Right cardiac atrium (tissue), 5 donors: ENCODE results near the gene CRYZL1. TPM values are rescaled to one million over a fixed set of nuclear protein-coding genes. Genes with fewer than 3 reads are reported as not detected.
"Not testable (repeated sequence)": the region's sequence is repeated elsewhere in the genome, so short reads cannot be mapped to it uniquely, and the experiment has no call there.

Experiments
- ATAC-seq, 2 donors: fragments of 200-7000 bp; cut with Tn5 transposase; one replicate each; pipeline versions ENCODE4 v1.8.0 to v1.9.1; 2020; ENCODE audit warnings: moderate library complexity in 2 of 2, mild to moderate bottlenecking in 1 of 2
- DNase-seq, 3 donors: peaks; one replicate each; pipeline ENCODE4 v3.0.0-alpha.2; 2020
- H3K27ac ChIP-seq: one replicate; pipeline ENCODE4 v1.5.1; 2013; ENCODE audit warnings: mild to moderate bottlenecking, low read length, control low read depth, moderate library complexity
- H3K27me3 ChIP-seq: one replicate; pipeline ENCODE4 v1.6.1; 2013; ENCODE audit not compliant: control insufficient read depth, insufficient read depth
- H3K4me1 ChIP-seq: one replicate; pipeline ENCODE4 v1.6.1; 2013; ENCODE audit warnings: low read length; ENCODE audit not compliant: control insufficient read depth, insufficient read depth
- H3K4me3 ChIP-seq: one replicate; pipeline ENCODE4 v1.5.1; 2013; ENCODE audit warnings: low read length, control low read depth
- H3K9me3 ChIP-seq: one replicate; pipeline ENCODE4 v1.6.1; 2013; ENCODE audit warnings: low read length; ENCODE audit not compliant: control insufficient read depth
- WGBS: extraction: QIAGEN DNeasy Blood & Tissue Kit; methylation state at CpG from one replicate; pipeline ENCODE4 v1.1.7; 2013; 5-methylcytosine and 5-hydroxymethylcytosine counted together
- intact Hi-C, 4 donors: fragments of 100-400 bp; cut with DNase I; formaldehyde crosslinking; loops; one replicate each; pipeline versions ENCODE4 v1.11.0 to v1.14.0; 2022 to 2023
- polyA plus RNA-seq: library from polyadenylated mRNA; stranded (reverse); fragments of 200-250 nt; gene quantifications from one replicate; pipeline ENCODE4 v1.2.3, GENCODE V29; 2013
- total RNA-seq, 4 donors: library from RNA; stranded (reverse); fragmentation: NEBNext Ultra II Directional; extraction: Animal tissue kit (Norgen Biotek cat#: 25700); gene quantifications; one replicate each; pipeline ENCODE4 v1.2.1, GENCODE V29; 2021
- donor health status: healthy with polysubstance abuse.
- donor health status: DM: no; HTN: yes; CAD: no.
- donor health status: DM: no; HTN: no; CAD: no.
- donor health status: DM: no; HTN: yes; CAD: no; lungs with severe emphysema.
- donor health status: DM: yes; HTN: yes; CAD: no.

The CRYZL1 gene
- total and polyA plus RNA-seq, 5 donors = 25.0 to 37.5 (median 29.4) TPM

- H3K9me3 ChIP-seq = no peaks in the 10 kb centered on the region
- ATAC-seq = no peak
- 75% methylated on average over 6 of the region's 6 CpGs for WGBS
- H3K4me1 ChIP-seq = no peaks in the 10 kb centered on the region
- DNase-seq = no peak
- intact Hi-C loops = no loop called here
- H3K4me3 ChIP-seq = no peak overlapping the region
- no peak overlapping the region for H3K27ac ChIP-seq
- H3K27me3 ChIP-seq = no peaks in the 10 kb centered on the region
Measured at GRCh38 chr21:33586927-33587326, 54.6 kb downstream of the CRYZL1 start.

- Histone ChIP-seq H3K4me3 (no peak overlapping the region), H3K27ac (no peak overlapping the region), H3K27me3 (no peaks in the 10 kb centered on the region), H3K4me1 (no peaks in the 10 kb centered on the region), H3K9me3 (no peaks in the 10 kb centered on the region)
- 55% methylated on average over 3 of the region's 3 CpGs for whole genome bisulfite sequencing
- intact Hi-C loops = no loop called here
- DNase-seq (no peak), ATAC-seq (no peak)
Measured at GRCh38 chr21:33584455-33584854, 57.1 kb downstream of the CRYZL1 start.

- peak in 1 of 2 donors; percentile 13 for ATAC-seq
- intact Hi-C loops = no loop called here
Measured at GRCh38 chr21:33578959-33579542, 62.5 kb downstream of the CRYZL1 start.

GRCh38 chr21:33578214-33578613 is 63.3 kb downstream of the CRYZL1 start:
- Histone ChIP-seq H3K9me3 (no peaks in the 10 kb centered on the region), H3K27me3 (no peaks in the 10 kb centered on the region), H3K4me3 (no peak overlapping the region), H3K27ac (no peak overlapping the region), H3K4me1 (no peaks in the 10 kb centered on the region)
- ATAC-seq = no peak
- WGBS = 78% methylated on average over 2 of the region's 2 CpGs
- intact Hi-C loops = no loop called here
- no peak for DNase-seq

More at GRCh38 chr21:33578959-33579542, 62.5 kb downstream of the CRYZL1 start:
- H3K4me3 ChIP-seq = no peak overlapping the region
- H3K9me3 ChIP-seq = no peaks in the 10 kb centered on the region
- 89% methylated on average over 7 of the region's 7 CpGs for WGBS
- no peaks in the 10 kb centered on the region for H3K27me3 ChIP-seq
- no peak for DNase-seq
- H3K4me1 ChIP-seq = no peaks in the 10 kb centered on the region
- H3K27ac ChIP-seq = no peak overlapping the region

GRCh38 chr21:33576741-33577141 is 64.8 kb downstream of the CRYZL1 start:
- peak in 1 of 2 donors; percentile 37 for ATAC-seq
- H3K4me3 ChIP-seq, H3K27me3 ChIP-seq, intact Hi-C loops, H3K9me3 ChIP-seq, H3K4me1 ChIP-seq, H3K27ac ChIP-seq, DNase-seq: not testable (repeated sequence)
- 51% methylated on average over 2 of the region's 2 CpGs for WGBS

GRCh38 chr21:33572350-33572749 is 69.2 kb downstream of the CRYZL1 start:
- no peaks in the 10 kb centered on the region for H3K27me3 ChIP-seq
- ATAC-seq (peak in 1 of 2 donors; percentile 63), DNase-seq (no peak)
- H3K9me3 ChIP-seq = no peaks in the 10 kb centered on the region
- no peaks in the 10 kb centered on the region for H3K4me1 ChIP-seq
- H3K4me3 ChIP-seq = no peak overlapping the region
- no peak overlapping the region for H3K27ac ChIP-seq
- intact Hi-C loops = no loop called here
- 43% methylated on average over 3 of the region's 3 CpGs for WGBS

- intact Hi-C loops = no loop called here
- 88% methylated on average over 5 of the region's 5 CpGs for WGBS
- no peak for DNase-seq
- Histone ChIP-seq H3K4me1 (no peaks in the 10 kb centered on the region), H3K9me3 (no peaks in the 10 kb centered on the region), H3K4me3 (no peak overlapping the region), H3K27me3 (no peaks in the 10 kb centered on the region), H3K27ac (no peak overlapping the region)
- no peak for ATAC-seq
Measured at GRCh38 chr21:33569991-33570390, 71.5 kb downstream of the CRYZL1 start.

- no peaks in the 10 kb centered on the region for H3K4me1 ChIP-seq
- intact Hi-C loops = no loop called here
- no peak overlapping the region for H3K27ac ChIP-seq
- ATAC-seq (no peak), DNase-seq (no peak)
- WGBS = 84% methylated on average over 2 of the region's 2 CpGs
- no peaks in the 10 kb centered on the region for H3K9me3 ChIP-seq
- H3K4me3 ChIP-seq = no peak overlapping the region
- H3K27me3 ChIP-seq = no peaks in the 10 kb centered on the region
Measured at GRCh38 chr21:33568448-33568847, 73.1 kb downstream of the CRYZL1 start.

GRCh38 chr21:33567914-33568313 is 73.6 kb downstream of the CRYZL1 start:
- Histone ChIP-seq H3K9me3 (no peaks in the 10 kb centered on the region), H3K27ac (no peak overlapping the region), H3K27me3 (no peaks in the 10 kb centered on the region), H3K4me1 (no peaks in the 10 kb centered on the region), H3K4me3 (no peak overlapping the region)
- intact Hi-C loops = no loop called here
- WGBS = 86% methylated on average over 6 of the region's 6 CpGs
- no peak for ATAC-seq
- no peak for DNase-seq

GRCh38 chr21:33566514-33566913 is 75.0 kb downstream of the CRYZL1 start:
- intact Hi-C loops = no loop called here
- H3K27me3 ChIP-seq = no peaks in the 10 kb centered on the region
- H3K9me3 ChIP-seq = no peaks in the 10 kb centered on the region
- WGBS = 98% methylated on average over 2 of the region's 2 CpGs
- no peak overlapping the region for H3K27ac ChIP-seq
- ATAC-seq (no peak), DNase-seq (no peak)
- H3K4me1 ChIP-seq = no peaks in the 10 kb centered on the region
- no peak overlapping the region for H3K4me3 ChIP-seq

- no peak for ATAC-seq
- peaks cover 1% of the 10 kb centered on the region for H3K4me1 ChIP-seq
Measured at GRCh38 chr21:33562389-33562788, 79.2 kb downstream of the CRYZL1 start.

GRCh38 chr21:33561373-33561772 is 80.2 kb downstream of the CRYZL1 start:
- no peak overlapping the region for H3K4me3 ChIP-seq
- DNase-seq (no peak), ATAC-seq (peak in 1 of 2 donors; percentile 32)
- H3K4me1 ChIP-seq = peaks cover 5% of the 10 kb centered on the region
- 61% methylated on average over 2 of the region's 2 CpGs for WGBS
- intact Hi-C loops = no loop called here
- no peak overlapping the region for H3K27ac ChIP-seq
- no peaks in the 10 kb centered on the region for H3K27me3 ChIP-seq
- no peaks in the 10 kb centered on the region for H3K9me3 ChIP-seq

More at GRCh38 chr21:33562389-33562788, 79.2 kb downstream of the CRYZL1 start:
- H3K9me3 ChIP-seq = no peaks in the 10 kb centered on the region
- no peak overlapping the region for H3K4me3 ChIP-seq
- 98% methylated on average over 2 of the region's 2 CpGs for WGBS
- intact Hi-C loops = no loop called here
- H3K27ac ChIP-seq = no peak overlapping the region
- DNase-seq = no peak
- H3K27me3 ChIP-seq = no peaks in the 10 kb centered on the region
